GM10266 (cell line): ENCODE results near the gene TCF7L2.

Experiments
- DNase-seq: peaks from one replicate; pipeline ENCODE4 v3.0.0; 2012; ENCODE audit errors: extremely low spot score
- TF ChIP-seq, protein P1 (sequence below): IDR thresholded peaks from 2 replicates; pipeline ENCODE4 v1.5.1; 2012; ENCODE audit warnings: mild to moderate bottlenecking, low read depth; ENCODE audit not compliant: control insufficient read depth, insufficient read depth; ENCODE audit errors: missing control alignments

Gene TCF7L2

DNA sequence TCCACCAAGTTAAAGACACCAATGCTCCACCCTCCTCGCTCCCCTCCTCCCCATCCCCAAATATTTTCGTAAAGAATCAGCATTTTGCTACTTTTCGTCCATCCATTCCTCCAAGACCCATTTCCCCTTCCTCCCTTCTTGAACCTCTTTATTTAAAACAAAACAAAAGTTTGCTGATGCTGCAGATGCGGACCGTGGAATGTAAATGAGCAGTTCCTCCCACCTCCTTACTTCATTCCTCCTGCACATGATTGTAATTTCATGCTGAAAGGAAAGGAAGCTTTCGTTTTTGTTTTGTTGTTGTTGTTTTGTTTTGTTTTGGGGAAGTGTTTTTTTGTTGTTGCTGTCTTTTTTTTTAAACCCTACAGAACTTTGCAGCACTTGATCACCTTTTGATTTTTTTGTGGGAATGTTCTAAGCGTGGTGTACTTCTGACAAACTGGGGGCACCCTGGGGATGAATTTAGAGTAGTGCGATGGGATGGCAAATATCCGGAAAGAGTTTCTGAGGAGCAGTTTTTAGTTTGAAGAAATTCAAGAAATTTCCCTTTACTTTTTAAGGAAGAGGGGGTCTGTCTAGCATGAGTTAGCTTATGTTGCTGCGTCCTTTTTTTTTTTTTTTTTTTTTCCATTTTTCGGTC is 177.3 kb downstream of the TCF7L2 start:
- TF ChIP-seq, protein P1, sequence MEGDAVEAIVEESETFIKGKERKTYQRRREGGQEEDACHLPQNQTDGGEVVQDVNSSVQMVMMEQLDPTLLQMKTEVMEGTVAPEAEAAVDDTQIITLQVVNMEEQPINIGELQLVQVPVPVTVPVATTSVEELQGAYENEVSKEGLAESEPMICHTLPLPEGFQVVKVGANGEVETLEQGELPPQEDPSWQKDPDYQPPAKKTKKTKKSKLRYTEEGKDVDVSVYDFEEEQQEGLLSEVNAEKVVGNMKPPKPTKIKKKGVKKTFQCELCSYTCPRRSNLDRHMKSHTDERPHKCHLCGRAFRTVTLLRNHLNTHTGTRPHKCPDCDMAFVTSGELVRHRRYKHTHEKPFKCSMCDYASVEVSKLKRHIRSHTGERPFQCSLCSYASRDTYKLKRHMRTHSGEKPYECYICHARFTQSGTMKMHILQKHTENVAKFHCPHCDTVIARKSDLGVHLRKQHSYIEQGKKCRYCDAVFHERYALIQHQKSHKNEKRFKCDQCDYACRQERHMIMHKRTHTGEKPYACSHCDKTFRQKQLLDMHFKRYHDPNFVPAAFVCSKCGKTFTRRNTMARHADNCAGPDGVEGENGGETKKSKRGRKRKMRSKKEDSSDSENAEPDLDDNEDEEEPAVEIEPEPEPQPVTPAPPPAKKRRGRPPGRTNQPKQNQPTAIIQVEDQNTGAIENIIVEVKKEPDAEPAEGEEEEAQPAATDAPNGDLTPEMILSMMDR, result no peak
- DNase-seq, result no peak

DNA sequence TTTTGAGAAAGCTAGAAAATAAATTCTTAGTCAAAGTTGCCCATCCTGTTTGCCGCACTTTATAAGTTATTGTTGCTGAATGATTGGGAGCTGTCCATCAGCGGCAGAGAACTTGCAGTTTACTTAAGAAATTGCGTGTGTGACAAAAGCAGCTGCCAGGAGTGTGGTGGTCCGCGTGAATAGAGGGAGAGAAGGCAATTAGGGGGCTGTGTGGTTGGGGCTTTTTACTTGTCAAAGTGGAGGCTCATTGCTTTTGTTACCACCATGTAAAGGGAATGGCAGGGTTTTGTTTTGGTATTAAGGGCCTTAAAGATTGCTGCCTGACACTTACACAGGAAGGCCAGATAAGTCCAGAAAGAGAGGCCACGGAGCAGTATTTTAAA is 177.8 kb downstream of the TCF7L2 start:
- DNase-seq, result no peak
- TF ChIP-seq, protein P1, result no peak

DNA sequence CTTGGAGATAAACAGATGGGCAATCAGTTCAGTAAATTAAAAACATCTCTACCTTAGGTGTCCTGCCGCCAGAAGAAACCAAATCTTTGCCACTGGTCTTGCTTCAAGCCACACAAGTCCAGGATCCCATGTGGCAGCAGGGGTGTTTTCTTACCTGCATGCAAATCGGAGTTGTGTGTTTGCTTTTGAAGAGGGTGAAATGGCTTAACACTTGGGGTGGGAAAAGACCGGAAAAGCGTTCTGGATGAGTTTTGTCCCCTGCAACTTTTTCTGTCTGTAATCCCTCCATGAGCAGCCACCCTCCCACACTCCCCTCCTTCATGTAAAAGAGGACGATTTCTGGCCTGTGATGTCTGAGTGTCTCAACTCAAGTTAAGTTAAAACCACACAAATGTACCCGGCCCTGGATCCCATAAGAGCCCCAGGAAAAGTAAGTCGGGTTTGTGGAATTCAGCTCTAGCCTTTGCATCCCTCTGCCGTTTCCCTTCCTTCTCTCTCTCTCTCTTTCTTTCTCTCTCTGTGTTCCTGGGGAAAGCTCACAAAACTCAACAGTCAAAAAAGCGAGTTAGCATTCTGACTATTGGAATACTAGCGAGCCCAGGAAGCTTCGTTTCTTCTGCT is 178.5 kb downstream of the TCF7L2 start:
- DNase-seq, result no peak
- TF ChIP-seq, protein P1, result no peak

DNA sequence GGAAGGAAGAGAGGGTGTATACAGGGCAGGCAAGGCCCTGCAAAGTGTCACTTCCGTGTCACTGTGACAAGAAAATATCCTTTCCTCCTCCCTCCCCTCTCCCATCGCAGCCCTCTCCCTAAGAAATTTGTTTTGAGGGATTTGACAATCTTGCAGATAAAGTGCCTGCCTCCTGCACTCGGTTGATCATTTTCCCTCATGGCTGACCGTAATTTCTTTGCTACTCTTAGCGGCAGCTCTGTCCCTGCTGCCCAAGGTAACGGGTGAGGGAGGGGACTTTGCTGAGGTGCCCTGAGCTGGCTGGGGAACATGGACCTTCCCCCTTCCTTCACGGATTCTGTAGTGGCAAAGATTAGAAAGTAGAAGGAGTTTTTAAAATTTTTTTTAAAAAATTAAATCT is 179.1 kb downstream of the TCF7L2 start:
- no peak for DNase-seq
- TF ChIP-seq, protein P1, result no peak

DNA sequence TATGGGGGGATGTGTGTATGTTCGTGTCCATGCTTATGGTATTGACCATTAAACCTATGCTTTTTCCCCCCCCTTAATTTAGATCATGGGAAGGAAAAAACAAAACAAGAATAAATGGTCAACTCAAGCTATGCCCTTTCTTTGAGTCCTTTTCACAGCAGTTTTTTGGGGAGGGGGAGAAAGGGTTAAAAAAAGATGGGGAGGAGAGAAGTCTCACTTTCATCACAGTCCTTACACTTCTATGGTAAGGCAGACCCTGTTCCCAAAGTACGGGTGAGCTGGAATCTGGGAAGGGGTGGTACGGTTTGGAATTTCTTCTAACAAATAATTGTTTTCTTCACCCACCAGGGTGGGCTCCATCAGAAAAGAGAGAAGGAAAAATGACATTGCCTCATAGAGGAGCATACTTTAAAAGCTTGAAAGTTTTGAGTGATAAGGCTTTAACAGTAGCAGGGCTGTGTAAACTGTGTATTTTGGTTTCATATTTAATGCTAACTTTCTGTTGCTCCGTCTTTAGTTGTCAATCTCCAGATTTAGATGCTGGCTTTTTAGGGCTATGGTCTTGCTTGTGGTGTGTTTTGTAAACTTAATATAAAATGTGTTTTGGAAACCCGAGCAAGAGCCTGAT is 180.1 kb downstream of the TCF7L2 start:
- TF ChIP-seq, protein P1, result no peak

DNA sequence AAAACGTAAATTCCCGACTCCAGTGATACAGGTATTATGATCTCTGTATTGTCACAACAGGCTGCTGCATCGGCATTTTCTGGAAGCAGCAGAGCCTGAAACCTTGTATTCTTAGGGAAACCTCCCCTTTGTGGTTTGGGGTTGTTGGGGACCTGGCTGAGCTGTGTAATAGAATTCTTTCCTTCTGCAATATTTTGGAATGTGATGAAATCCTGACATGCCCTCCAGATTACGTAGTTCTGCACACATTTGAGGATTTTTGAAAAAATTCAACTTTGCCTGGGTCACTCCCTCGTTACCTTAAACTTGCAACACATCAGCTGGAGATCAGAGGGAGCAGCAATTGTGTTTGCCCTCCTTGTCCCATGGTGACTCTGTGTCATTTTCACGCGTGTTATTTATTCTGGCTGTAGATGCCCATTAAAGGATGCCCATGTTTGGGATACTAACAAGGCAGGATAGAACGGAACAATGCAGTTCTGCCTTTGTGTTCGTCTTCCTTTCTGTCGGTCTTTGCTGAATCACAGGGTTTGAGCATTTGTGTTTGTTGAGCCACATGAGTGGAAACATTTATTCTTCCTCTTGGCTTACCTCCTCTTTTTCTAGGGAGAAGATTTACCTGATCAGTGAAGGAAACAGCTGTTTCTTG is 181.7 kb downstream of the TCF7L2 start:
- TF ChIP-seq, protein P1, result no peak
- DNase-seq, result no peak

More for the DNA sequence above, 180.1 kb downstream of the TCF7L2 start:
- no peak for DNase-seq

DNA sequence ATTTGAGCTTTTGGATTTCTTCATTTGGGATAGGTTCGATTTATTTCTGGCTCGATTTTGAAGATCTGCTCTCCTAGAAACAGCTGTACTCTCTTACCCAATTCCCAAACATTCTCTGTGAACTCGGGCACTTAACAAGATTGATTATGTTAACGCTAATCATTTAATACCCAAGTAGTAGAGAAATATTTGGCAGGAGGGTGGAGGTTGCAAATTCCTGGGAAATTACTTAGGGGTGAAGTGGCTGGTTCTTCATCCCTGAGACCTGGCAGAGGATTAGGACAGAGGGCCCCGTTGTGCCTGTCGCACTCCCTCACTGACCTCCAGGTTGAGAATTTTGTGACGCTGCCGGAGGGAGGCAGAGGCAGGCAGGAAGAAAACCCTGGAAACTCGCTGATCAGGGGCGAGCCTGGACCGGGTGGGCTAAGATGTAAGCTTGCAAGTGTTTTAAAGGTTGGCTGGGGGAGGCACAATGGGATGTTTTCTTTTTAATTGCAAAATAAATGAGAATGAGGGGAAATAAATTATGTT is 182.6 kb downstream of the TCF7L2 start:
- no peak for DNase-seq
- TF ChIP-seq, protein P1, result no peak
